IPS-18c (cell line): ENCODE measurements around the gene NFIA.

ENCODE experiments used
- H3K4me3 ChIP-seq: 2 replicates; pipeline ENCODE4 v1.7.0; 2013; ENCODE audit warnings: low read depth, mild to moderate bottlenecking, low read length, moderate library complexity; ENCODE audit not compliant: insufficient read depth
- H3K9me3 ChIP-seq: one replicate; pipeline ENCODE4 v1.6.1; 2013; ENCODE audit warnings: mild to moderate bottlenecking, low read length, moderate library complexity; ENCODE audit not compliant: control insufficient read depth, insufficient read depth

Gene NFIA

GRCh38 chr1:61193808-61194207 lies 111.4 kb downstream of the NFIA start:
- Histone ChIP-seq H3K4me3 (no peak overlapping the region), H3K9me3 (no peaks in the 10 kb centered on the region)

- no peaks in the 10 kb centered on the region for H3K9me3 ChIP-seq
- no peak overlapping the region for H3K4me3 ChIP-seq
These were observed 116.2 kb downstream of the NFIA start for GRCh38 chr1:61198554-61198953.

GRCh38 chr1:61201035-61201434 lies 118.7 kb downstream of the NFIA start:
- Histone ChIP-seq H3K4me3 (no peak overlapping the region), H3K9me3 (no peaks in the 10 kb centered on the region)

GRCh38 chr1:61202854-61203598 lies 120.7 kb downstream of the NFIA start:
- no peak overlapping the region for H3K4me3 ChIP-seq
- H3K9me3 ChIP-seq, result no peaks in the 10 kb centered on the region

GRCh38 chr1:61204528-61204927 lies 122.2 kb downstream of the NFIA start:
- Histone ChIP-seq H3K4me3 (no peak overlapping the region), H3K9me3 (no peaks in the 10 kb centered on the region)

GRCh38 chr1:61207416-61207815 lies 125.1 kb downstream of the NFIA start:
- H3K9me3 ChIP-seq, result no peaks in the 10 kb centered on the region

GRCh38 chr1:61208172-61208571 lies 125.8 kb downstream of the NFIA start:
- Histone ChIP-seq H3K4me3 (no peak overlapping the region), H3K9me3 (no peaks in the 10 kb centered on the region)

More at GRCh38 chr1:61207416-61207815, 125.1 kb downstream of the NFIA start:
- H3K4me3 ChIP-seq, result no peak overlapping the region

GRCh38 chr1:61208831-61209230 lies 126.5 kb downstream of the NFIA start:
- Histone ChIP-seq H3K4me3 (no peak overlapping the region), H3K9me3 (no peaks in the 10 kb centered on the region)

GRCh38 chr1:61210435-61211154 lies 128.2 kb downstream of the NFIA start:
- H3K9me3 ChIP-seq, result no peaks in the 10 kb centered on the region
- no peak overlapping the region for H3K4me3 ChIP-seq

- Histone ChIP-seq H3K4me3 (no peak overlapping the region), H3K9me3 (no peaks in the 10 kb centered on the region)
These were observed 131.1 kb downstream of the NFIA start for GRCh38 chr1:61213245-61214011.

GRCh38 chr1:61215119-61215518 lies 132.8 kb downstream of the NFIA start:
- H3K9me3 ChIP-seq, result no peaks in the 10 kb centered on the region

GRCh38 chr1:61215676-61216289 lies 133.4 kb downstream of the NFIA start:
- Histone ChIP-seq H3K9me3 (no peaks in the 10 kb centered on the region), H3K4me3 (no peak overlapping the region)

More at GRCh38 chr1:61215119-61215518, 132.8 kb downstream of the NFIA start:
- H3K4me3 ChIP-seq, result no peak overlapping the region

GRCh38 chr1:61220536-61220935 lies 138.2 kb downstream of the NFIA start:
- Histone ChIP-seq H3K9me3 (no peaks in the 10 kb centered on the region), H3K4me3 (no peak overlapping the region)

GRCh38 chr1:61221642-61222041 lies 139.3 kb downstream of the NFIA start:
- Histone ChIP-seq H3K4me3 (no peak overlapping the region), H3K9me3 (no peaks in the 10 kb centered on the region)

GRCh38 chr1:61222240-61222639 lies 139.9 kb downstream of the NFIA start:
- Histone ChIP-seq H3K4me3 (no peak overlapping the region), H3K9me3 (no peaks in the 10 kb centered on the region)

- no peaks in the 10 kb centered on the region for H3K9me3 ChIP-seq
- no peak overlapping the region for H3K4me3 ChIP-seq
These were observed 140.8 kb downstream of the NFIA start for GRCh38 chr1:61223140-61223539.

GRCh38 chr1:61224609-61225008 lies 142.2 kb downstream of the NFIA start:
- no peaks in the 10 kb centered on the region for H3K9me3 ChIP-seq
- H3K4me3 ChIP-seq, result no peak overlapping the region
